ENCODE measurements around the gene RNF5. TPM values are rescaled to one million over a fixed set of nuclear protein-coding genes. Genes with fewer than 3 reads are reported as not detected.

RNF5 gene
- total RNA-seq, 2 donors from 2014 or later: 98.6 to 129 TPM

DNA sequence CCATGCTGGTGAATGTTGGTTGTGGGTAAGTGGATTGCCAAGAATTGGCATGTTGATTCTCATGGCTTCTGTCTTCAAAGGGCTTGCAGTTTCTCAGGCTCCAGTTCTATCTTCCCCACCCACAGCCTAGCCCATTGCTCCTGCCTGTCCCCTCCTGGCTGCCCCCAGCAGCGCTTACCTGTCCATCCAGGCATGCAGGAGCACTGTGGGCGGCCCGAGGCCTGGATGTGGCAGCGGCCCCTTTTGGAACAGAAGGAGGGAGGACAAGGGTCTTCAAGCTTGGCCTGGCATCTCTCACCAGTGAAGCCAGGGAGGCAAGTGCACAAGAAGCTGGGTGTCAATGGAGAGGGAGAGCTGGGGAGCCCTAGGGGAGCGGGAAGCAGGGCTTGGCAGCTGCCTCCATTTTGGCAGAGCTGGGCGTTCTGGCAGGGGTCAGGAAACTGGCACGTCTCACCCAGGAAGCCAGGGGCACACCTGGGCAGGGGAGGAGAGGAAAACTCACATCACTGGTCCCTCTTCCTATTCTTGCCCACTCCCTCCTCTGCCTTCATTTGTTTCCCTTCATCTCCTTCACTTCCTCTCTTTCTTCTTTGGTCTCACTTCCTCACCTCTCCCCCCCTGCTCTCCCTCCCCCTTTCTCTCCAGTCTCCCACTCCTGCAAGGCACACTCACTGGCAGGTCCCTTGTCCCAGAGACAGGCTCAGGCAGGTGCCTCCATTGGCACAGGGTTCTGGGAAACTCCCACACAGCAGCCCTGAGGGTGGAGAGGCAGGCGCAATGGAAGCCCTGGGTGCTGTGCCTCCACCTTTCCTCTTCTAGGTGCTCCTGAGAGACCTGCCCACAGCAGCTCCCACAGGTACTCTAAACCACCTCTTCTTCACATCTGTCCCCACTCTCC lies 44.4 kb downstream of the RNF5 start:
- TF ChIP-seq POLR2AphosphoS5 (IDR thresholded peaks at IDR 0.05) (peak; percentile 21), CTCF (IDR thresholded peaks at IDR 0.05) (no peak)
- Histone ChIP-seq H3K27me3 (replicated peaks; ENCODE audit: insufficient read depth) (no peaks in the 10 kb centered on the region), H3K4me1 (replicated peaks) (no peaks in the 10 kb centered on the region), H3K9me3 (no peaks in the 10 kb centered on the region), H3K36me3 (no peaks in the 10 kb centered on the region), H3K4me3 (peak overlapping the region; percentile 10 to 14), H3K27ac (peak overlapping the region; percentile 61 to 63)
- peak; percentile 61 for DNase-seq (ENCODE audit: low spot score)
- WGBS: 43% methylated on average over 8 of the region's 8 CpGs
- intact Hi-C loops (cut with DNase I): no loop called here

DNA sequence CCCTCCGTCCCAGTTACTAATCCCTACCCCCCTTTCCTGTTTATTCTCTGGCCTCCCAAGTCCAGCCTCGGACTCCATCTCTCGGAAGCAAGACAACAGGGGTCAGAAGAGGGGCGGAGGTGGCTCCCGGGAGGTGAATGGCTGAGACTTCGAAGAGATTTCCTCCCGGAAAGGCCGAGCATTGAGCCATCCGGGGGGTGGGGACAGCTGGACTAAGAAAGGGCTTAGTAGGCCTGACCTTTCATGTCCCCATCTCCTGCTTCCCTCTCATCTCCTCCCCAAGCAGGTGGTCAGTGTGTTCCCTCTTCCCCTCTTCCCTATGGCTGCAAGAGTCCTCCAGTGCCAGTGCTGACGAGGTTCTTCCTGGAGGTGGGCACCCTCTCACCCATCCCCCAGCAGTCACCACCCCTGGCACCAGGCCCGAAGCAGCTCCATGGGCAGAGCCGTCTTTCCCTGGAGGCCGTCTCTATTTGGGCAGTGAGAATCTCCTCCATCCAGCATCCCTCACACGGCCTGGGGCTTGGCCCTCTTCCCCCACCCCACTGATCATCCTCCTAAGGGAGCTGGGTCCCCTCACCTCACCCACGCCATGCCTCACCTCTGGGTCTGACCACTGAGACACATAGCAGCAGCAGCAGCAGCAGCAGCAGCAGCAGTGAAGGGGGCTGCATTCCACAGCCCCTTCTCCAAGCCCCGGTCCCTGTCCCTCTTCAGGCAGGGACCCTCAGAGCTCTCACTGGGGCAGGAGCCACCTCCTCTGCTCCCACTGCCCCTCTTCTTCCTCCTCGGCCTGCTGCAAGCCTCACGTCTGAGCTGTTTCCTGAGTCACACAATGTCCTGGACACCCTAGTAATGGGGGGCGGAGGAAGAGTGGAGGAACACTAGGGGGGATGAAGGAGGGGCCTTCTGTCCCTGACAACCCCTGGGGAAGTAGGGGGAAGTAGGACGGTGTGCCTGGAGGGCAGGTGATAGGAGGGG lies 45.3 kb downstream of the RNF5 start, which contains the start of gene NOTCH4:
TSS of gene NOTCH4 (minus strand) at position 810 of the 978 bp plus-strand sequence. CDS start at position 671, 139 bp downstream.
- peak within 1 kb of the TSS; percentile 61 to 63 for H3K27ac ChIP-seq
- no peaks in the 10 kb centered on the region for H3K36me3 ChIP-seq
- DNase-seq (ENCODE audit: low spot score): no peak
- H3K4me3 ChIP-seq: peak within 1 kb of the TSS; percentile 10 to 14
- H3K4me1 ChIP-seq (replicated peaks): no peaks in the 10 kb centered on the region
- 34% methylated on average over 20 of the region's 20 CpGs for whole genome bisulfite sequencing
- no peaks in the 10 kb centered on the region for H3K9me3 ChIP-seq
- TF ChIP-seq CTCF (IDR thresholded peaks at IDR 0.05): no peak
- peak; percentile 13 for TF ChIP-seq POLR2AphosphoS5 (IDR thresholded peaks at IDR 0.05)
- no peak for TF ChIP-seq POLR2A (IDR thresholded peaks at IDR 0.05)
- intact Hi-C loops (cut with DNase I): no loop called here
- H3K27me3 ChIP-seq (replicated peaks; ENCODE audit: insufficient read depth): no peaks in the 10 kb centered on the region

- Histone ChIP-seq H3K27ac (no peak overlapping the region), H3K9me3 (no peaks in the 10 kb centered on the region), H3K4me1 (replicated peaks) (no peaks in the 10 kb centered on the region), H3K4me3 (no peak overlapping the region), H3K36me3 (no peaks in the 10 kb centered on the region), H3K27me3 (replicated peaks; ENCODE audit: insufficient read depth) (no peaks in the 10 kb centered on the region)
- DNase-seq (ENCODE audit: low spot score): no peak
- intact Hi-C loops (cut with DNase I): no loop called here
- TF ChIP-seq POLR2AphosphoS5 (IDR thresholded peaks at IDR 0.05) (no peak), CTCF (IDR thresholded peaks at IDR 0.05) (no peak), POLR2A (IDR thresholded peaks at IDR 0.05) (no peak)
- 72% methylated on average over 2 of the region's 2 CpGs for WGBS
Observed at GRCh38 chr6:32224696-32225095, 46.5 kb downstream of the RNF5 start.

GRCh38 chr6:32226434-32226833 lies 48.2 kb downstream of the RNF5 start:
- no peaks in the 10 kb centered on the region for H3K9me3 ChIP-seq
- intact Hi-C loops (cut with DNase I): no loop called here
- no peak for TF ChIP-seq CTCF (IDR thresholded peaks at IDR 0.05)
- TF ChIP-seq POLR2A (IDR thresholded peaks at IDR 0.05): no peak
- no peak for TF ChIP-seq POLR2AphosphoS5 (IDR thresholded peaks at IDR 0.05)
- no peaks in the 10 kb centered on the region for H3K4me1 ChIP-seq (replicated peaks)
- H3K36me3 ChIP-seq: no peaks in the 10 kb centered on the region
- no peak for DNase-seq (ENCODE audit: low spot score)
- H3K27me3 ChIP-seq (replicated peaks; ENCODE audit: insufficient read depth): no peaks in the 10 kb centered on the region
- no peak overlapping the region for H3K27ac ChIP-seq
- no peak overlapping the region for H3K4me3 ChIP-seq
- 87% methylated on average over 7 of the region's 7 CpGs for WGBS

Small RNA genes lying within 50 kb of the gene (microRNA-seq; reads per million reads assigned to microRNA genes)
- gene MIR6721 (2.9 reads per million, percentile 35 among the genes with 10 or more reads in this experiment), gene MIR6833 (0.75 reads per million)

Small RNA genes lying within 50 kb of the gene (small RNA-seq; reads per million reads assigned to genes)
- 0 reads per million in 2 donors for gene AL662884.1
- gene MIR6833: 0 reads per million in 2 donors

Other genes starting within 250 kb of the RNF5 start
- 10 to 100 TPM; 32.1 to 48.6 TPM for gene CFB, start 232.3 kb upstream of the RNF5 start, total RNA-seq
- 10 to 100 TPM; 88.9 to 94.0 TPM for gene NELFE, start 219.4 kb upstream of the RNF5 start, total RNA-seq
- 10 to 100 TPM; 34.8 to 66.2 TPM for gene SKIC2, start 219.2 kb upstream of the RNF5 start, total RNA-seq
- 10 to 100 TPM; 21.9 to 36.0 TPM for gene DXO, start 206.3 kb upstream of the RNF5 start, total RNA-seq
- gene C4A, start 196.3 kb upstream of the RNF5 start, total RNA-seq: 100 to 1,000 TPM in 1 of 2 donors, 10 to 100 TPM in 1; 32.8 to 196 TPM
- gene C4B, start 163.6 kb upstream of the RNF5 start, total RNA-seq: 100 to 1,000 TPM in 1 of 2 donors, 10 to 100 TPM in 1; 49.2 to 137 TPM
- 1 to 10 TPM in 1 of 2 donors, under 1 TPM in 1; 0.59 to 2.7 TPM for gene CYP21A2, start 140.0 kb upstream of the RNF5 start, total RNA-seq
- 10 to 100 TPM; 18.5 to 29.1 TPM for gene TNXB, start 69.1 kb upstream of the RNF5 start, total RNA-seq
- gene ATF6B, start 50.2 kb upstream of the RNF5 start, total RNA-seq: 100 to 1,000 TPM in 1 of 2 donors, 10 to 100 TPM in 1; 70.6 to 132 TPM
- 1 to 10 TPM; 3.6 to 6.9 TPM for gene FKBPL, start 48.1 kb upstream of the RNF5 start, total RNA-seq
- 1 to 10 TPM in 1 of 2 donors, under 1 TPM in 1; 0.64 to 7.2 TPM for gene PRRT1, start 26.5 kb upstream of the RNF5 start, total RNA-seq
- 10 to 100 TPM; 18.6 to 32.9 TPM for gene PPT2, start 24.3 kb upstream of the RNF5 start, total RNA-seq
- 10 to 100 TPM; 12.2 to 19.5 TPM for gene EGFL8, start 13.8 kb upstream of the RNF5 start, total RNA-seq
- 100 to 1,000 TPM in 1 of 2 donors, 10 to 100 TPM in 1; 52.6 to 113 TPM for gene AGPAT1, start 2.3 kb upstream of the RNF5 start, total RNA-seq
- gene AGER, start 5.8 kb downstream of the RNF5 start, total RNA-seq: 1 to 10 TPM; 3.3 to 3.8 TPM
- 100 to 1,000 TPM in 1 of 2 donors, 10 to 100 TPM in 1; 61.5 to 102 TPM for gene PBX2, start 11.8 kb downstream of the RNF5 start, total RNA-seq
- 1 to 10 TPM; 5.1 to 5.9 TPM for gene GPSM3, start 14.2 kb downstream of the RNF5 start, total RNA-seq
- 10 to 100 TPM; 14.6 to 18.2 TPM for gene NOTCH4, start 45.7 kb downstream of the RNF5 start, total RNA-seq
- under 1 TPM in 1 of 2 donors, not detected in 1; 0.45 TPM for gene TSBP1, start 193.5 kb downstream of the RNF5 start, total RNA-seq
- gene BTNL2, start 228.8 kb downstream of the RNF5 start, total RNA-seq: not detected